Hematopoietic multipotent progenitor cell (in vitro differentiated cells): Measurements from ENCODE around the gene POLR2L. TPM values are rescaled to one million over a fixed set of nuclear protein-coding genes. Genes with fewer than 3 reads are reported as not detected.

Source experiments
- DNase-seq, 3 donors: peaks; one replicate each; pipeline ENCODE4 v3.0.0-alpha.2; 2011 to 2015; ENCODE audit warnings: low read depth in 2 of 3, low spot score in 2 of 3
- small RNA-seq: library from RNA; depleted of rRNA; stranded (forward); fragments of <200 nt; gene quantifications from one replicate; pipeline ENCODE3, GENCODE V24; 2012
- total RNA-seq: library from RNA; depleted of rRNA; stranded (reverse); fragments of >200 nt; gene quantifications from one replicate; pipeline ENCODE4 v1.2.3, GENCODE V29; 2012

Gene POLR2L
- total RNA-seq, 1 donor = 41.5 TPM

DNA sequence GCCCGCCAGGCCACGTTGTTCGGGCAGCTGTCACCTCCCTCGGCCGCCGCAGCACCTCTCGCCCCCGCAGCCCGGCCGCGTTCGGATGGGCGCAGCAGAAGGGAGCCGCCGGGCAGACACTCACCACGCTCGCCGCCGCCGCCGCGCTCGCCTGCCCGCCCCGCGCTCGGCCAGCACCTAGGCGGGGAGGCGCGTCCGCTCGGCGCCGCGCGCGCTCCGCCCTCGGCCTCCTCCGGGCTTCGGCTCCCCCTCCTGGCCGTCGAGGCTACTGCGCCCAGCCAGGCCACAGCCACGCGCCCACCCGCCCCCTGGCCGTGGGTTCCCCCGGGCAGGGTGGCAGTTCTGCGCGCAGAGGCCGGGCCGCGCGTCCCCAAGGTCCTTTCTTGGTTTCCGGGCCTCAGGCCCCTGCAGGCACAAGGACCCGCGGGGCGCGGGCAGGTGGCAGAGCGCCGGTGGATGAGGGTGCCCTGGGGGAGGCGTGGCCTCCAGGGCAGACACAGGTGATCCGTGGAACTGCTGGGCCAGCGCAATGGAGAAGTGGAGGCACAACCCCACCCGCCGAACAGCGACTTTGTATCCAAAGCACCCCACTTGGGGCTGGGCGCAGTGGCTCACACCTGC, 44.1 kb downstream of the POLR2L start, which contains the start of gene SLC25A22:
SLC25A22 (minus strand) TSS at position 189 of the 621 bp plus-strand sequence. CDS start 3,275 bp downstream, outside the sequence.
- peak; percentile 77 to 87 (median 86) for DNase-seq

DNA sequence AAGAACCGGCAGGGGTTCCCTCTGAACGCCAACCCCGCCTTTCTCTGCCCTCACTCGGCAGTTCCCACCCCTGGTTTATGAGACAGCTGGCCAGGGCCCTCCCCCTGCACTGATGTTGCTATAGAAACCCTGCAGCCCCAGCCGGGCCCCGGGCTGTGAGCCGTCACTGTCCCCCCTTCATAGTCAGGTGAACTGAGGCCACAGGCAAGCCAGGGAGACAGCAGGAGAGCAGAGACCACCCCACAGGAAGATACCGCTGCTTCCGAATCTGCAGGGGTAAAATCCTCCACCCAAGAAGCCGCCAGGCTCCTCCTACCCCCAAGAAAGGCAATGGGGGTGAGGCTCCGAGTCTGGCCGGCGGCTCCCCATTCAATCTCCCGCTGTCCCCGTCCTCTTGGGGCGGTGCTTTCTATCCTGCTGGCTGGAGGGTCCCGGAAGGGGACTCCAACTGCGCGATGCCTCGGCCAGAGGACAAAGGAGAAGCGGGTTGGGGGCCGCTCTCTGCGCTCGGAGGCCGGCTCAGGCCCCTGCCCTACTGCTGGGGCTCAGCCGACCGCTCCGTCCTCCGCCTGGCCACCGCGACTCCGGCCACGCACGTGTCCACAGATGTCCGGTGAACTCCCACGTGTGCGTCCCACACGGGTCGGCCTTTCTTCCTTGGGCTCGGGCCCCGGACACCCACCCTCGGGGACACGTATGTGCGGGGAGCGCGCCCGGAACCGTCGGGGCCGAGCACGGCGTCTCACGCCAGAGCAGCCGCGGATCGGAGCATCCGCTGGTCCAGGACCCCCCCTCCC, 44.8 kb downstream of the POLR2L start:
- DNase-seq = peak; percentile 47 to 78 (median 75)

GRCh38 chr11:796565-797295, 45.6 kb downstream of the POLR2L start:
- DNase-seq = no peak

- DNase-seq = peak; percentile 58 to 91 (median 85)
Observed at GRCh38 chr11:795634-796564, 46.4 kb downstream of the POLR2L start.

DNA sequence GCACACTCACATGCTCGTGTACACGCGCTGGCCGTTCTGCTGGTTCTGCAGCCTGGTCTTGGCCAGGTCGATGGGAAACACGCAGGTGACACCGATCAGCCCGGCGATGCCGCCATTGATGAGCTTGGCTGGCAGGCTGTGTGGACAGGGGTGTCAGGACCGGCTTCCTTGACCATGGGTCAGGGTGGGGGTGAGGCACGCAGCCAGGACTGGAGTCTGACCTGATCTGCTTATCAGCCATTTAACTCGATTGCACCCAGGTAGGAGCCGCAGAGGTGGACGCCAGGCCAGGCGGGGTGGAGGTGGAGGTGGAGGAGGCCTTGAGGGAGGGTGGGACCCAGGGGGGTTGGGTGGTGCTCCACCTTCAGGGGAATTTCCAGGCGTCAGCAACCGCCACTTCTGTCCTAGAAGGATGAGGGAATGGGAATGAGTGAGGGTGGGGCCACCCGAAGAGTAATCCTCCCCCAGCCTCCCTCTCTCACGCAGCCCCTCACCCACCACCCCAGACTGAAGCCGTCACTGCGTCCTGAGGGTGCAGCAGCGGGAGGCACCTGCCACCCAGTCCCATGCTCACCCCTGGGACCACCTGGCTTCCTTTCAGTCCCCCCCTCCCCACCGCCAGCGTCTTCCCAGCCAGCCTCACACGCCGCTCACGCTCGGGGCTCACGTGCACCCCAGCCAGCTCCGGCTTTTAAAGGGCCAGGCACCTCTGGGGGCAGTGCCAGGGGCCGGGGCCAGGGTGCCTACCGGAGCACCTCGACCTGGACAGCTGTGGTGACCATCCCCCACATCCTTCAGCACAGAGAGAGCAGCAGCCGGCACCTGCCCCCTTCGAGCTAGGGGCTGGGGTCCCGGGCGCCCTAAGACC, 47.3 kb downstream of the POLR2L start:
- no peak for DNase-seq

GRCh38 chr11:794013-794765, 48.1 kb downstream of the POLR2L start:
- DNase-seq = no peak

DNA sequence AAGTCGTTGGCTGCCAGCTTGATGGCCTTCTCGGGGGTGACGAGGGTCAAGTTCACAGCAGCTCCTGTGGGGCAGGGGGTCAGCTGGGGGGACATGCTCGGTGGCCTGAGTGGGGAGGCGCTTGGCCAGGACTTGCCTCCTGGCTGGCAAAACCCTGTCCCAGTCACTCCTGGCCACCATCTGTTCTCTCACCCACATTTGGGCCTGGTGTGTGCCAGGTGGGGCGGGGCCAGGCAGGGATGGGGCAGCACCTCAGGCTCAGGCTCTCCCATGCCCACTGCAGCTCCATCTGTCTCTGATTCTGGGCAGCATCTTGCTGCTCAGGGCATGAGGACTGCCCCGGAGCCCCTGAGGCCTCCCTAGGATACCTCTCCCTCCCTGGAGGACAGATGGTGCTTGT, 48.8 kb downstream of the POLR2L start:
- no peak for DNase-seq

- no peak for DNase-seq
Observed at GRCh38 chr11:792873-793272, 49.5 kb downstream of the POLR2L start.

GRCh38 chr11:792535-792821, 49.9 kb downstream of the POLR2L start:
- DNase-seq = no peak

GRCh38 chr11:791658-792534, 50.4 kb downstream of the POLR2L start:
- DNase-seq = no peak

- no peak for DNase-seq
Observed at GRCh38 chr11:790721-791564, 51.4 kb downstream of the POLR2L start.

- peak in 1 of 3 donors; percentile 29 for DNase-seq
Observed at GRCh38 chr11:789943-790342, 52.4 kb downstream of the POLR2L start, which contains the start of gene CEND1. TSS of gene CEND1 (minus strand) at chr11:790090. CDS start at chr11:788576, 1,514 bp downstream.

Small RNA genes lying within 50 kb of the gene (small RNA-seq; reads per million reads assigned to genes)
- gene SNORA52 = not detected

Other genes starting within 250 kb of the POLR2L start
- 62.5 TPM for gene IRF7, start 226.6 kb downstream of the POLR2L start, total RNA-seq
- gene CDHR5, start 217.6 kb downstream of the POLR2L start, total RNA-seq = not detected
- gene SCT, start 215.3 kb downstream of the POLR2L start, total RNA-seq = not detected
- gene DRD4, start 205.3 kb downstream of the POLR2L start, total RNA-seq = 0.27 TPM
- 80.8 TPM for gene DEAF1, start 147.3 kb downstream of the POLR2L start, total RNA-seq
- gene TMEM80, start 146.7 kb downstream of the POLR2L start, total RNA-seq = 25.6 TPM
- 5.7 TPM for gene EPS8L2, start 136.3 kb downstream of the POLR2L start, total RNA-seq
- 401 TPM for gene TALDO1, start 95.1 kb downstream of the POLR2L start, total RNA-seq
- gene GATD1, start 65.0 kb downstream of the POLR2L start, total RNA-seq = 41.7 TPM
- not detected for gene CEND1, start 52.4 kb downstream of the POLR2L start, total RNA-seq
- gene SLC25A22, start 44.2 kb downstream of the POLR2L start, total RNA-seq = 12.1 TPM
- gene PIDD1, start 37.3 kb downstream of the POLR2L start, total RNA-seq = 11.3 TPM
- 2,675 TPM for gene RPLP2, start 32.6 kb downstream of the POLR2L start, total RNA-seq
- 107 TPM for gene PNPLA2, start 23.6 kb downstream of the POLR2L start, total RNA-seq
- 3.8 TPM for gene CRACR2B, start 14.6 kb downstream of the POLR2L start, total RNA-seq
- gene CD151, start 9.6 kb downstream of the POLR2L start, total RNA-seq = 145 TPM
- 48.2 TPM for gene TSPAN4, start 323 bp upstream of the POLR2L start, total RNA-seq
- gene CHID1, start 68.3 kb upstream of the POLR2L start, total RNA-seq = 36.1 TPM
- 68.7 TPM for gene AP2A2, start 83.3 kb upstream of the POLR2L start, total RNA-seq
- gene MUC6, start 194.2 kb upstream of the POLR2L start, total RNA-seq = under 0.01 TPM
- gene MUC2, start 232.3 kb upstream of the POLR2L start, total RNA-seq = not detected